Measurements from ENCODE around the gene USP3. TPM values are rescaled to one million over a fixed set of nuclear protein-coding genes. Genes with fewer than 3 reads are reported as not detected.

The USP3 gene
- total and polyA plus RNA-seq, 2 of the 13 experiments (the other 11 are each of a cell fraction or from before 2014, with no cell fraction given), result 14.3 to 61.2 TPM

DNA sequence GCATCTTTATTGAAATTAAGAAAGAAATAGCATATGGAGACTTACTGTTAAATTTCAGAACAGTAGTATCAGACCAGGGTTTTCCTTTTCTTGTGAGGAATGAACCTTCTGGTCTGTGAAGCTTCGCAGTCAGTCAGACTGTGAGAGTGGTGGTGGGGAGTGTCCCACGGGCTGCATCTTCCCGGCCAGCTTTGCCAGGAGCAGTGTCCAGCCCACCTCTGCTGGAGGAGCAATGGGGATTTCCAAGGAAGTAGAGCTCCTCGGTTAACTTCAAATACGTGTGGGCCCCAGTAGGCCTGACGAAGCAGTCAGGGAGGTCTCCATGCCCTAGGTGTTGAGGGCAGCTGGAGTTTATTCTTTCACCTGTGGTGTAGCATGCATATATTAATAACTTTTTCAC lies 51.9 kb downstream of the USP3 start:
- Histone ChIP-seq H3K4me2 (ENCODE audit: low read depth, low read length) (no peak overlapping the region), H4K20me1 (ENCODE audit: insufficient read depth, low read length) (no peaks in the 10 kb centered on the region), H3K79me2 (ENCODE audit: insufficient read depth, low read length) (peaks cover 10% of the 10 kb centered on the region), H3K36me3 (replicated peaks in 1 of 2; ENCODE audit: control insufficient read depth in 1 of 2, insufficient read depth in 2 of 2, low read length in 2 of 2) (peaks cover 11 to 38% of the 10 kb centered on the region in 2 experiments), H3K9ac (ENCODE audit: insufficient read depth, low read depth, low read length) (no peak overlapping the region), H3K27me3 (ENCODE audit: control insufficient read depth in 1 of 2, insufficient read depth in 2 of 2, low read length in 2 of 2) (no peaks in the 10 kb centered on the region), H3K9me3 (ENCODE audit: low read length) (no peaks in the 10 kb centered on the region), H2AFZ (ENCODE audit: low read length) (no peak overlapping the region), H3K4me1 (ENCODE audit: insufficient read depth, low read length) (no peaks in the 10 kb centered on the region), H3K27ac (ENCODE audit: extremely low read length, insufficient read depth, low read length) (no peak overlapping the region), H3K4me3 (replicated peaks in 1 of 3; ENCODE audit: insufficient read depth in 1 of 3, low read depth in 2 of 3, low read length in 3 of 3) (no peak overlapping the region)
- ChIA-PET POLR2A (no interaction called here), CTCF (ENCODE audit: low intra/inter-chr PET ratio, low total read pairs) (no interaction called here)
- intact Hi-C loops (cut with micrococcal nuclease; ENCODE audit: unreplicated experiment) (no loop called here), in situ Hi-C loops (cut with HindIII; ENCODE audit: extremely low pct_ligation_motif_present, low pct_unique_long_range_greater_than_20kb) (loop anchor here (25.0 kb wide), 1 partner anchor 269 kb away; the partner anchor contains the start of gene APH1B)
- FAIRE-seq (no peak), ATAC-seq (no peak), DNase-seq (ENCODE audit: low spot score) (no peak)
- no peak for TF ChIP-seq PRDM15 (CRISPR knock-in tag; IDR thresholded peaks at IDR 0.05)
- TF ChIP-seq ARID2 (CRISPR knock-in tag; IDR thresholded peaks at IDR 0.05; ENCODE audit: borderline replicate concordance), result no peak
- TF ChIP-seq, protein P1, sequence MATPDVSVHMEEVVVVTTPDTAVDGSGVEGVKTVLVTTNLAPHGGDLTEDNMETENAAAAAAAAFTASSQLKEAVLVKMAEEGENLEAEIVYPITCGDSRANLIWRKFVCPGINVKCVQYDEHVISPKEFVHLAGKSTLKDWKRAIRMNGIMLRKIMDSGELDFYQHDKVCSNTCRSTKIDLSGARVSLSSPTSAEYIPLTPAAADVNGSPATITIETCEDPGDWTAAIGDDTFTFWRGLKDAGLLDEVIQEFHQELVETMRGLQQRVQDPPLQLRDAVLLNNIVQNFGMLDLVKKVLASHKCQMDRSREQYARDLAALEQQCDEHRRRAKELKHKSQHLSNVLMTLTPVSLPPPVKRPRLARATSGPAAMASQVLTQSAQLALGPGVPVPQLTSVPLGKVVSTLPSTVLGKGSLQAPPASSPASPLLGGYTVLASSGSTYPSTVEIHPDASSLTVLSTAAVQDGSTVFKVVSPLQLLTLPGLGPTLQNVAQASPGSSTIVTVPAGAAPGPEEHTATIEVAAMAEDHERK (CRISPR knock-in tag; IDR thresholded peaks at IDR 0.05; ENCODE audit: low read depth), result no peak
- TF ChIP-seq ZNF781 (CRISPR knock-in tag; IDR thresholded peaks at IDR 0.05; ENCODE audit: borderline replicate concordance, not compliant biosample characterization), result no peak
- no peak for TF ChIP-seq RARG (CRISPR knock-in tag; IDR thresholded peaks at IDR 0.05; ENCODE audit: low read depth)
- no peak for TF ChIP-seq ZNF331 (CRISPR knock-in tag; IDR thresholded peaks at IDR 0.05)
- no peak for TF ChIP-seq ATAD3A (CRISPR knock-in tag; IDR thresholded peaks at IDR 0.05)
- no peak for TF ChIP-seq GTF2F1 (IDR thresholded peaks at IDR 0.05; ENCODE audit: low read length)
- TF ChIP-seq EED (CRISPR knock-in tag; IDR thresholded peaks at IDR 0.05), result no peak
- TF ChIP-seq FIP1L1 (IDR thresholded peaks at IDR 0.05; ENCODE audit: borderline replicate concordance, insufficient read depth, low read depth, low read length), result no peak
- no peak for TF ChIP-seq FOSL2 (CRISPR knock-in tag; IDR thresholded peaks at IDR 0.05)
- TF ChIP-seq, protein P2, sequence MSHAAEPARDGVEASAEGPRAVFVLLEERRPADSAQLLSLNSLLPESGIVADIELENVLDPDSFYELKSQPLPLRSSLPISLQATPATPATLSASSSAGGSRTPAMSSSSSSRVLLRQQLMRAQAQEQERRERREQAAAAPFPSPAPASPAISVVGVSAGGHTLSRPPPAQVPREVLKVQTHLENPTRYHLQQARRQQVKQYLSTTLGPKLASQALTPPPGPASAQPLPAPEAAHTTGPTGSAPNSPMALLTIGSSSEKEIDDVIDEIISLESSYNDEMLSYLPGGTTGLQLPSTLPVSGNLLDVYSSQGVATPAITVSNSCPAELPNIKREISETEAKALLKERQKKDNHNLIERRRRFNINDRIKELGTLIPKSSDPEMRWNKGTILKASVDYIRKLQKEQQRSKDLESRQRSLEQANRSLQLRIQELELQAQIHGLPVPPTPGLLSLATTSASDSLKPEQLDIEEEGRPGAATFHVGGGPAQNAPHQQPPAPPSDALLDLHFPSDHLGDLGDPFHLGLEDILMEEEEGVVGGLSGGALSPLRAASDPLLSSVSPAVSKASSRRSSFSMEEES (CRISPR knock-in tag; IDR thresholded peaks at IDR 0.05), result no peak
- TF ChIP-seq ZNF33A (CRISPR knock-in tag; IDR thresholded peaks at IDR 0.05; ENCODE audit: borderline replicate concordance), result no peak
- TF ChIP-seq NR2F2 (IDR thresholded peaks at IDR 0.05; ENCODE audit: borderline replicate concordance, low read depth), result no peak
- TF ChIP-seq PAWR (CRISPR knock-in tag; IDR thresholded peaks at IDR 0.05; ENCODE audit: borderline replicate concordance), result no peak
- TF ChIP-seq ZNF503 (CRISPR knock-in tag; IDR thresholded peaks at IDR 0.05), result no peak
- no peak for TF ChIP-seq ZNF205 (CRISPR knock-in tag; IDR thresholded peaks at IDR 0.05)
- TF ChIP-seq PTBP1 (IDR thresholded peaks at IDR 0.05; ENCODE audit: low read depth, low read length, poor library complexity, severe bottlenecking), result no peak
- WGBS (ENCODE audit: low lambda C conversion rate), result 91% methylated on average over 3 of the region's 6 CpGs
- no TSS peak for BruUV-seq (replicated peaks)

Measured in HepG2 (cell line).